Measurements from ENCODE around the gene SNRPA. TPM values are rescaled to one million over a fixed set of nuclear protein-coding genes. Genes with fewer than 3 reads are reported as not detected.

SNRPA gene
- total RNA-seq, 1 donor from 2014 or later = 51.7 TPM

GRCh38 chr19:40735013-40735771 lies 15.8 kb upstream of the SNRPA start:
- ATAC-seq (peak; percentile 60), DNase-seq (no peak)
- intact Hi-C loops (cut with DNase I) = no loop called here
- H3K9me3 ChIP-seq = no peaks in the 10 kb centered on the region
- H3K36me3 ChIP-seq = peaks cover 98% of the 10 kb centered on the region
- TF ChIP-seq CTCF (IDR thresholded peaks at IDR 0.05) = no peak
- peak overlapping the region; percentile 58 for H3K27ac ChIP-seq
- no peak overlapping the region for H3K4me3 ChIP-seq
- no peaks in the 10 kb centered on the region for H3K4me1 ChIP-seq
- H3K27me3 ChIP-seq = no peaks in the 10 kb centered on the region

GRCh38 chr19:40736661-40737060 lies 14.3 kb upstream of the SNRPA start:
- no peak overlapping the region for H3K4me3 ChIP-seq
- no peak for TF ChIP-seq CTCF (IDR thresholded peaks at IDR 0.05)
- H3K27ac ChIP-seq = no peak overlapping the region
- intact Hi-C loops (cut with DNase I) = no loop called here
- H3K4me1 ChIP-seq = peaks cover 5% of the 10 kb centered on the region
- no peaks in the 10 kb centered on the region for H3K27me3 ChIP-seq
- DNase-seq (no peak), ATAC-seq (no peak)
- no peaks in the 10 kb centered on the region for H3K9me3 ChIP-seq
- peaks cover 89% of the 10 kb centered on the region for H3K36me3 ChIP-seq

GRCh38 chr19:40737102-40737644 lies 13.8 kb upstream of the SNRPA start:
- ATAC-seq (no peak), DNase-seq (peak; percentile 64)
- Histone ChIP-seq H3K27ac (no peak overlapping the region), H3K27me3 (no peaks in the 10 kb centered on the region), H3K36me3 (peaks cover 84% of the 10 kb centered on the region), H3K4me3 (no peak overlapping the region), H3K4me1 (peaks cover 5% of the 10 kb centered on the region), H3K9me3 (no peaks in the 10 kb centered on the region)
- intact Hi-C loops (cut with DNase I) = no loop called here
- no peak for TF ChIP-seq CTCF (IDR thresholded peaks at IDR 0.05)

- ATAC-seq (no peak), DNase-seq (peak; percentile 60)
- H3K36me3 ChIP-seq = peaks cover 63% of the 10 kb centered on the region
- intact Hi-C loops (cut with DNase I) = no loop called here
- H3K4me3 ChIP-seq = no peak overlapping the region
- peak overlapping the region; percentile 6 for H3K27ac ChIP-seq
- no peaks in the 10 kb centered on the region for H3K27me3 ChIP-seq
- H3K4me1 ChIP-seq = peaks cover 5% of the 10 kb centered on the region
- no peak for TF ChIP-seq CTCF (IDR thresholded peaks at IDR 0.05)
- no peaks in the 10 kb centered on the region for H3K9me3 ChIP-seq
Observed at GRCh38 chr19:40739030-40739839, 11.8 kb upstream of the SNRPA start.

GRCh38 chr19:40739871-40740703 lies 10.9 kb upstream of the SNRPA start:
- Histone ChIP-seq H3K36me3 (peaks cover 54% of the 10 kb centered on the region), H3K4me3 (no peak overlapping the region), H3K4me1 (peaks cover 11% of the 10 kb centered on the region), H3K9me3 (no peaks in the 10 kb centered on the region), H3K27me3 (no peaks in the 10 kb centered on the region), H3K27ac (peak overlapping the region; percentile 79)
- ATAC-seq (no peak), DNase-seq (peak; percentile 59)
- no peak for TF ChIP-seq CTCF (IDR thresholded peaks at IDR 0.05)
- intact Hi-C loops (cut with DNase I) = no loop called here

Data from upper lobe of right lung (tissue), 1 donor.